Activated CD4-positive, alpha-beta memory T cell treated with anti-CD3 and anti-CD28 coated beads for 36 hours (primary cell): ENCODE results near the gene GPC5. TPM values are rescaled to one million over a fixed set of nuclear protein-coding genes. Genes with fewer than 3 reads are reported as not detected.
"Not testable (repeated sequence)": the region's sequence is repeated elsewhere in the genome, so short reads cannot be mapped to it uniquely, and the experiment has no call there.

Experiments used
- CTCF ChIA-PET: fragments of 350-600 bp; sonication (Branson Sonifier 250); formaldehyde crosslinking; loops from one replicate; lab custom pipeline; 2021; ENCODE audit warnings: antibody characterized with exemption, inconsistent platforms; lab: Charles Lee
- POLR2A ChIA-PET: fragments of 350-600 bp; sonication (Branson Sonifier 250); formaldehyde crosslinking; loops from one replicate; lab custom pipeline; 2021; ENCODE audit warnings: antibody characterized with exemption; lab: Charles Lee
- DNase-seq: peaks from one replicate; pipeline ENCODE4 v3.0.0-alpha.2; 2020
- H3K27ac Mint-ChIP-seq: one replicate; pipeline ENCODE4 v1.8.0; 2021; ENCODE audit warnings: mixed read lengths
- H3K27me3 Mint-ChIP-seq: one replicate; pipeline ENCODE4 v1.8.0; 2021; ENCODE audit warnings: mixed read lengths
- H3K36me3 Mint-ChIP-seq: one replicate; pipeline ENCODE4 v1.8.0; 2021; ENCODE audit warnings: mixed read lengths
- H3K4me1 Mint-ChIP-seq: one replicate; pipeline ENCODE4 v1.8.0; 2021; ENCODE audit warnings: low read depth, mixed read lengths
- H3K4me3 Mint-ChIP-seq: one replicate; pipeline ENCODE4 v1.8.0; 2021; ENCODE audit warnings: mild to moderate bottlenecking, mixed read lengths
- H3K9me3 Mint-ChIP-seq: one replicate; pipeline ENCODE4 v1.8.0; 2021; ENCODE audit warnings: mixed read lengths
- intact Hi-C: fragments of 100-400 bp; cut with micrococcal nuclease; formaldehyde crosslinking; loops from one replicate; pipeline ENCODE4 v1.15.1; 2023
- total RNA-seq, 2 experiments: library from RNA; stranded (reverse); gene quantifications; one replicate each; pipeline ENCODE4 v1.2.3, GENCODE V29; 2021

GPC5 gene
- total RNA-seq, 2 experiments from 2014 or later: 0.17 to 0.29 TPM

DNA sequence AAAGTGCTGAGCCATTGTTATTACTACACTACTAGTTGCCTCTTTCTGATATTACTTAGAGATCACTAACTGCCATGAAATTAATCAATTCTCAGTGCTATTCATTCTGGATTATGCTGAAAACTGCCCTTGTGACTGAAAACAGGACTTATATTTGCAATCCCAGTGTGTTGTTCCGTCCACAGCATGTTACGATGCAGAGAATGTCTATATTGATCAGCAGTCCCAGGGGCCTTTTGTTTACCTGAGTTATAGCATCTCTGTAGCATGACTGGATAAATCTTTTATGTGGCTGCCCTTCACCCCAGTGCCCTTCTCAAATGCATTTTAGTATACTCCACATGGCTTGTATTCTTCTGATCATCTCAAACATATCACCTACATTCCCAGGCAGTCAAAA lies 251.0 kb downstream of the GPC5 start:
- Mint-ChIP-seq H3K36me3 (no peaks in the 10 kb centered on the region), H3K27ac (no peak overlapping the region), H3K27me3 (no peaks in the 10 kb centered on the region), H3K4me1 (no peaks in the 10 kb centered on the region), H3K4me3 (no peak overlapping the region), H3K9me3 (no peaks in the 10 kb centered on the region)
- ChIA-PET CTCF (no interaction called here), POLR2A (no interaction called here)
- DNase-seq: no peak
- intact Hi-C loops: no loop called here

DNA sequence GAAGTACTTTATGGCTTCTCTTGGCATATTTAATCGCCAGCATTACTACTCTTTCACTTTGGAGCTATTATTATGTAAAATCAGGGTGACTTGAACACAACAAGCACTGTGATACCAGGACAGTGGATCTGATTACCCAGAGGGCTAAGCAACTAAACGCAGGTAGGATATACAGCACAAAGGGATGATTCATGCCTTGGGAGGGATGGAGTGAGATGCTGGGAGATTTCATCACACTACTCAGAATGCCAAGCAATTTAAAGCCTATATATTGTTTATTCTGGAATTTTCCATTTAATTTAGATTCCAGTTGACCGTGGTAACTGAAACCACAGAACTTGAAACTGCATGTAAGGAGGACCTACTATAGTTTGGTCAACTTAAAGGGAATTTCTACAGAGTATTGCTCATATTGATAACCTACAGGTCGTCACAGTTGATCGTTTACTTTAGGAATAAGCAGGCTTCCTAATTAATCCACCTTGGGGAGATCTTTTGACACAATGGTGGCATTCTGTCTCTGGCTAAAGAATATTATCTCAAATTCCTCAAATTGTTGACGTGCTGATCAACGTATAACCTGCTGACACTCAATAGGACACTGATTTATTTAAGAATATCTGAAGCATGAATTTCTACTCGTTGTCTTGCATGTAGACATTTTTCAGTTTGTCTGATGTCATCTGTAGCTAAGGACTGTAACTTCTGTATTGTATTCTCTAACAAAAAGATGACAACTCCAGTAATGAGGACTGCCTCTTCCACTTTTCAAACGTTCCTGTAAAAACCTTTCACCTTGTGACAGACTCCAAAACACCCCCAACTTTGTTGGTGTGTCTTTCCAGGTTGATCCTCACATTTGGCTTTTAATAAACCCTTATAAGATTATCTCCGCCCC lies 254.2 kb downstream of the GPC5 start:
- intact Hi-C loops: no loop called here
- no peak for DNase-seq
- no peak overlapping the region for H3K4me3 Mint-ChIP-seq
- H3K9me3 Mint-ChIP-seq: no peaks in the 10 kb centered on the region
- H3K36me3 Mint-ChIP-seq: no peaks in the 10 kb centered on the region
- ChIA-PET CTCF (no interaction called here), POLR2A (no interaction called here)
- H3K4me1 Mint-ChIP-seq: no peaks in the 10 kb centered on the region
- H3K27me3 Mint-ChIP-seq: no peaks in the 10 kb centered on the region
- H3K27ac Mint-ChIP-seq: no peak overlapping the region

DNA sequence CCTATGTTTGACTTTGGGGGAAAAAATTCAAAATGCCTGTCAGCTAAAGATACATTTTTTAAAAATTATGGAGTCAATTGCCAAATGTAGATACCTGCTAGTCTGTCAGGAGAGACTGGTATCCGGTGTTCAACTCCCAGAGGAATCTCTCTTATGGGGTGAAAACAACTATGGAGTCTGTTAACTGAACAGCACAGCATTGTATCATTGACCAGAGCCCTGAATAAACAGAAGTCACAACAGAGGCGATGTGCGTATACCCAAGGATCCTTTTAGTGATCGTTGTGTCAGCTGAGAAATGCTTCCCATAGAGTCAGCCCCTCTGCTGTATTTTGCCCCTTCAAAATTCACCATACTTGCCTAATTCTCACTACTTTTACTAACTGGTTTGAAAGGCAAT lies 257.3 kb downstream of the GPC5 start:
- Mint-ChIP-seq H3K4me3 (no peak overlapping the region), H3K27me3 (no peaks in the 10 kb centered on the region), H3K36me3 (no peaks in the 10 kb centered on the region), H3K4me1 (no peaks in the 10 kb centered on the region), H3K9me3 (no peaks in the 10 kb centered on the region), H3K27ac (no peak overlapping the region)
- POLR2A ChIA-PET: no interaction called here
- CTCF ChIA-PET: no interaction called here
- no peak for DNase-seq
- intact Hi-C loops: no loop called here

DNA sequence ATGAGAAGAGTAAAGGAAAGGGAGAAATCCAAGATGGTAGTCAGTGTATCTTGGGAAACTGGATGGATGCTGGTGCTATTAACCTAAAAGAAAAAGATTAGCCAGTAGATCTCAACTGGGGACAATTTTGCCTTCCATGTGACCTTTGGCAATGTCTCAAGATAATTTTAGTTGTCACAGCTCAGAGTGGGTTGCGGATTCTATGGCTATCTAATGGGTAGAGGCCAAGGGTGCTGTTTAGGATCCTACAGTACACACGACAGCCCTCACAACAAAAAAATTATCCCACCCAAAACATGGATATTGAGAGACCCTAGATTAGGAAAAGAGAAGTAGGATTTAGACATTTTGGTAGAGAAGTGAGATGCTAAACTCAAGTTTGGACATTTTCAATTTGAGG lies 258.9 kb downstream of the GPC5 start:
- intact Hi-C loops: no loop called here
- H3K9me3 Mint-ChIP-seq: no peaks in the 10 kb centered on the region
- no peak overlapping the region for H3K27ac Mint-ChIP-seq
- H3K27me3 Mint-ChIP-seq: no peaks in the 10 kb centered on the region
- ChIA-PET POLR2A (no interaction called here), CTCF (no interaction called here)
- DNase-seq: no peak
- no peaks in the 10 kb centered on the region for H3K4me1 Mint-ChIP-seq
- no peak overlapping the region for H3K4me3 Mint-ChIP-seq
- H3K36me3 Mint-ChIP-seq: no peaks in the 10 kb centered on the region

DNA sequence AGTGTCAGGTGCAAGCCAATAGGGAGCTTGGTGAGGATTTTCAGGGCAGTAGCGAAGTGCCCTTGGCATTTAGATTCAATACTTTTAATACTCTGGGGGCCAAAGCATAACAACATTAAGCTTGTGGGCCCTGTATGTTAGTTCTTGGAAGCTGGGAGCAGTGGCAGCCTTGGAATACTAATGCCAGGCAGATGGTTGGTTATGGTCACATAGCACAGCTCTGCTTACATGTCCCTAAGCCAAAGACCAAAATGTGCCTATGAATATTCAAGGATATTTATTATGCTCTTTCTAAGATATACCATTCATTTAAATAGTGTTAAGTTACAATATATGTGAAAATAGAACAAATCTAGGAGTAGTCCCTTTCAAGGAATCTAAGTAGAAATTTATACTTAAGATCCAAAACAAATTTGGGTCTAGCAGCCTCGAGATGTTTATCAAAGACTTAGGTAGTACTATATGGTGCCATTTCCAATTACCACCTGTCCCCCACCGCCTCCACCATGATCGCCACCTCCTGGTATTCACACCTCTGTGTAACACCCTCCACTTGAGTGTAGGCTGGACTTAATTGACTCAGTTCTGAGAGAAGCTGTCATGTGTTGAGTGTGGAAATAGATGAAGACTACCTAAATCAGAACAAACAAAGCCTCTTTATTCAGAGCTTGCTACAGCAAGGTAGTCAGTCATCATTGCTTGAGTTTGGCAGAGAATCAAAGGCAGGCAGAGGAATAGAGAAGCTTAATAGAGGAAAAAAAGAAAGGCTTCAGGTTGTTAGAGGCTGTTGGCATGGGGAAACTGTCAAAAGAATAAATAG lies 261.0 kb downstream of the GPC5 start:
- intact Hi-C loops: no loop called here

DNA sequence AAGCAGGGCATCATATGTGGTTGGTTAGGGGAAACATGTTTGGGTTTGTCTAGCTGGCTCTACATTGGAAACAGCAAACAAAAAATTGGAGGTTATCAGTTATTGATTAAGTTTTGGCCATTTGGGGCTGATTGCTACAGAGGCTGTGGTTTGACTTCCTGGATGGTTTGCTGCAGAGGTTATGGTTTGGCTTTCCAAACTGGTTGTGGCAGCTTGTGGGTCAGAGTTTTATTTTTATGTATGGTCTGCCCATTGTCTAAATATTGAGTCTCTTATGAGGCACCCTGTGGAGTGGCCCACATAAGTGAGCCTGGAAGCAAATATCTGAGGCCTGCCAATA lies 261.6 kb downstream of the GPC5 start:
- Mint-ChIP-seq H3K4me1 (no peaks in the 10 kb centered on the region), H3K4me3 (no peak overlapping the region), H3K9me3 (no peaks in the 10 kb centered on the region), H3K36me3 (no peaks in the 10 kb centered on the region), H3K27ac (no peak overlapping the region), H3K27me3 (no peaks in the 10 kb centered on the region)
- ChIA-PET CTCF (no interaction called here), POLR2A (no interaction called here)
- DNase-seq: no peak
- intact Hi-C loops: no loop called here

More for the DNA sequence above, 261.0 kb downstream of the GPC5 start:
- Mint-ChIP-seq H3K27ac (no peak overlapping the region), H3K36me3 (no peaks in the 10 kb centered on the region), H3K4me1 (no peaks in the 10 kb centered on the region), H3K27me3 (no peaks in the 10 kb centered on the region), H3K4me3 (no peak overlapping the region), H3K9me3 (no peaks in the 10 kb centered on the region)
- ChIA-PET CTCF (no interaction called here), POLR2A (no interaction called here)
- no peak for DNase-seq

DNA sequence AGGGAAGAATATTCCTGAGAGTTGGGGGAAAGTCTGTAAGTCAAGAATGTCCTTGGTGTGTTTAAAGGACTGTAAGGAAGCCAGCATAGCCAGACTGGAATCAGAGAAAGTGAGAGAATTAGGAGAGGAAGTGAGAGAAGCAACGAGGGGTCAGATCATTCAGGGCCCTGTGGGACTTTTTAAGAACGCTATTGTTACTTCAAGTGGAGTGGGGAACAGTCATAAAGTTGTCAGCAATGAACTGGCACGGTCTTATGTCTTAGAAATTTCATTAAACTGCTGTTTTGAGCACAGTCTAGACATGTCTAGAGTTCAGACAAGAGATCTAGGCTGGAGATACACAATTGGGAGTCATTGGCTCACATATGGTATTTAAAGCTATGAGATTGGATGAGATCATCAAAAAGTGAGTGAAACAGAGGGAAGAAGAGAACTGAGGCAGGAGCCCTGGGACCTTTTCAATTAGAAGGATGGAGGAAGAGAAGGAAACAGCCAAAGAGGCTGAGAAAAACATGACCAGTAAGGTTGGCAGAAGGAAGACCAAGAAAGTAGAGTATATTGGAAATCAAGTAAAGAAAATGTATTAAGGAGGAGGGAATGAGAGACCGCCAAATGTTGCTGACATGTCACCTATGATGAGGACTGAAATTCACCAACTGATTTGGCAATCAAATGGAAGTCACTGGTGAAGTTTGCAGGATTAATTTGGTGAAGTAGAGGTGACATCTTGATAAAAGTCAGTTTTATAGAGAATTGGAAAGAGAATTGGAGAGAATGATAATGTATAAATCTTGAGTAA lies 263.5 kb downstream of the GPC5 start:
- H3K27me3 Mint-ChIP-seq: no peaks in the 10 kb centered on the region
- ChIA-PET CTCF (no interaction called here), POLR2A (no interaction called here)
- DNase-seq: no peak
- H3K36me3 Mint-ChIP-seq: no peaks in the 10 kb centered on the region
- intact Hi-C loops: no loop called here
- H3K4me1 Mint-ChIP-seq: no peaks in the 10 kb centered on the region
- H3K9me3 Mint-ChIP-seq: no peaks in the 10 kb centered on the region
- H3K27ac Mint-ChIP-seq: no peak overlapping the region
- H3K4me3 Mint-ChIP-seq: no peak overlapping the region

DNA sequence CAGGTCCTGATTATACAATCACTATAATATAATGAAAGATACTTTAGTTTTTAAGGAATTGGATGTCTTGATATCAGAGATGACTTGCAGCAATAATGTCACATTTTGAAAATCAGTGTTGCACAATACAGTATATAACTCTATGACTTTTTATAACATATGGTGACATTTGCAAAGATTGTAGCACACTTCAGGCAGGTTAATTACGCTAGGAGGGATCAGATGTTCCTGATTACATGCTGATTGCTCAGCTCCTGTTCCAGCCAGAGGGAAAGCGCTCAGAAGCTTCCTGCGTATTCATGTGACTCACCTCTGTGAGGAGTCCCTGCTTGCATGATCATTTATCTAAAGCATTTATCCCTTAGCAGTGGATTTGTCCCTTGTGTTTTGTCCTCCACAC lies 265.6 kb downstream of the GPC5 start:
- H3K27me3 Mint-ChIP-seq: no peaks in the 10 kb centered on the region

DNA sequence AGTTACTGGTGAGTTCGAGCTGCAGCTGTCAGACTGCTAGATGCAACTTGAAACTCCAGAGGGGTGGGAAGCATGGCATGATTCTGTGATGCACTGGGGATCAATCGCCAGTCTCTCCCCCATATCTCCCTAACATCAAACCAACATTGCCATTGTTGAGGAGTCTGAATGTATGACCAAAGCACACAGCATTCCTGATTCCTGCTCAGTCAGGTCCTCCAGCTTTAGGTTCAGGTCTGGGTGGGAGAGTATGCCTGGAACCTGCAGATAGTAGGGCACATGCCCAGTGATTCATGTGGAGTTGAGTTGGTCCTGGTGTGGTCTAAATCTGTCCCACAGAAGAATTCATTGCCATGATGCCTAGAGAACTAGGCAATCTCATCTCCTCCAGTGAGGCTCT lies 269.1 kb downstream of the GPC5 start:
- H3K36me3 Mint-ChIP-seq: no peaks in the 10 kb centered on the region
- no peak for DNase-seq
- H3K27ac Mint-ChIP-seq: no peak overlapping the region
- H3K4me1 Mint-ChIP-seq: no peaks in the 10 kb centered on the region
- ChIA-PET CTCF (no interaction called here), POLR2A (no interaction called here)
- intact Hi-C loops: no loop called here
- H3K4me3 Mint-ChIP-seq: no peak overlapping the region
- no peaks in the 10 kb centered on the region for H3K27me3 Mint-ChIP-seq
- no peaks in the 10 kb centered on the region for H3K9me3 Mint-ChIP-seq

More for the DNA sequence above, 265.6 kb downstream of the GPC5 start:
- CTCF ChIA-PET: no interaction called here
- H3K4me1 Mint-ChIP-seq: no peaks in the 10 kb centered on the region
- POLR2A ChIA-PET: no interaction called here
- no peak overlapping the region for H3K4me3 Mint-ChIP-seq
- no peak overlapping the region for H3K27ac Mint-ChIP-seq
- no peaks in the 10 kb centered on the region for H3K9me3 Mint-ChIP-seq
- no peaks in the 10 kb centered on the region for H3K36me3 Mint-ChIP-seq
- intact Hi-C loops: no loop called here
- no peak for DNase-seq

DNA sequence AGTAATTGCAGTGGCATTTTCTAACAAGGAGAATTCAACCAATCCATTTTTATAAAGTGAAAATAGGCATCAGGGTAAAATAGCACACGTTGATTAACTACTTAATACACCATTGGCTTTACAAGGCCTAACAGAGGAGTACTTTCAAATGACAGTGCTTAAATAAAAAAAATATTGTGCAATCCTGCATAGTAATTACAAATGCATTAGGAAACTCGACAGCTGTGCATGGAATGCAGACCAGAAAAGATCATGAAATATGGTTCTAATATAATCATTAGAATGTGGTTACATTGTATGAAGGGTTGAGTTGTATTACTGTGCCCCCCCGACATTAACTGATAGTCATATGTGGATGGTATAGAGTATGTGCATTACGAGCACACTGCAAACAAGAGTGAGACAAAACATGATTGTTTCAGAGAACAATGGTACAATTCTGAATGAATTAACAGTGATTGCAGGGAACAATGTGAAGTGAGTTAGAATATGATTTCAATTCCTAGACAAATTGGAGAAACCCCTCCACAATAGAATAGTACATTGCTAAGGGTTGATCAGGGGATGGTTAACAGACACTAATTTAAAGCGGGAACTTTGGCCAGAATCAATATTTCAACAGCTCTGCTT lies 270.6 kb downstream of the GPC5 start:
- Mint-ChIP-seq H3K4me3 (no peak overlapping the region), H3K9me3 (no peaks in the 10 kb centered on the region), H3K27ac (no peak overlapping the region), H3K36me3 (no peaks in the 10 kb centered on the region), H3K27me3 (no peaks in the 10 kb centered on the region), H3K4me1 (no peaks in the 10 kb centered on the region)
- no peak for DNase-seq
- CTCF ChIA-PET: no interaction called here
- intact Hi-C loops: no loop called here
- POLR2A ChIA-PET: no interaction called here

DNA sequence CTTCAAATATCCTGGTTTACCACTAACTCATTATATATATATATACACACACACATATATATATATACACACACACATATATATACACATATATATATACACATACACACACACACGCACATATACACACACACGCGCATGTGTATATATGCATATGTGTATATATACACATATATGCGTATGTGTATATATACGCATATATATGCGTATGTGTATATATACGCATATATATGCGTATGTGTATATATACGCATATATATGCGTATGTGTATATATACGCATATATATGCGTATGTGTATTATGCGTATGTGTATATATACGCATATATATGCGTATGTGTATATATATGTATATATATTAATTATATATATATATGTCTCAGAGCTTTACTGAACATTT lies 275.9 kb downstream of the GPC5 start:
- DNase-seq, POLR2A ChIA-PET, CTCF ChIA-PET, intact Hi-C loops, H3K36me3 Mint-ChIP-seq, H3K27ac Mint-ChIP-seq, H3K4me3 Mint-ChIP-seq, H3K9me3 Mint-ChIP-seq, H3K27me3 Mint-ChIP-seq, H3K4me1 Mint-ChIP-seq: not testable (repeated sequence)

DNA sequence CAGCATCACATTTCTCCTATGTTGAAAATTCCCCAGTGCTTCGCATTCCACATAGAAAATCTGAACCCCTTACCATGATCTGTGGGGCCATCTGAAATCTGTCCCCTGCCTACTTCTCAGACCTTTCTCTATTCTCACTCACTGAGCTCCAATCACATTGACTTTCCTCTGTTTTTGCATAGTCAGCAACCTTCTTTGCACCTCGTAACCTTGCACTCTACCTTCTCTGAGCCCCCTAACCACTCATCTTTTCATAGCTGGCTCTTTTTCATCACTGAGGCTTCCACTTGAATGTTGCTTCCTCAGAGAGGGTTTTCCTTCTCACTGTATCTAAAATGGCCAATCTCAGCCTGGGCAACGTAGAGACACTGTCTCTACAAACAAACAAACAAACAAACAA lies 286.3 kb downstream of the GPC5 start:
- Mint-ChIP-seq H3K27me3 (peaks cover 1% of the 10 kb centered on the region), H3K27ac (no peak overlapping the region), H3K36me3 (no peaks in the 10 kb centered on the region), H3K4me1 (no peaks in the 10 kb centered on the region), H3K9me3 (no peaks in the 10 kb centered on the region), H3K4me3 (no peak overlapping the region)
- POLR2A ChIA-PET: no interaction called here
- CTCF ChIA-PET: no interaction called here
- intact Hi-C loops: no loop called here
- DNase-seq: no peak
